ENCODE results near the gene IRF2BP2.
A peak's percentile ranks its signal among the peaks of the same experiment; 100 is the strongest.

Gene IRF2BP2

DNA sequence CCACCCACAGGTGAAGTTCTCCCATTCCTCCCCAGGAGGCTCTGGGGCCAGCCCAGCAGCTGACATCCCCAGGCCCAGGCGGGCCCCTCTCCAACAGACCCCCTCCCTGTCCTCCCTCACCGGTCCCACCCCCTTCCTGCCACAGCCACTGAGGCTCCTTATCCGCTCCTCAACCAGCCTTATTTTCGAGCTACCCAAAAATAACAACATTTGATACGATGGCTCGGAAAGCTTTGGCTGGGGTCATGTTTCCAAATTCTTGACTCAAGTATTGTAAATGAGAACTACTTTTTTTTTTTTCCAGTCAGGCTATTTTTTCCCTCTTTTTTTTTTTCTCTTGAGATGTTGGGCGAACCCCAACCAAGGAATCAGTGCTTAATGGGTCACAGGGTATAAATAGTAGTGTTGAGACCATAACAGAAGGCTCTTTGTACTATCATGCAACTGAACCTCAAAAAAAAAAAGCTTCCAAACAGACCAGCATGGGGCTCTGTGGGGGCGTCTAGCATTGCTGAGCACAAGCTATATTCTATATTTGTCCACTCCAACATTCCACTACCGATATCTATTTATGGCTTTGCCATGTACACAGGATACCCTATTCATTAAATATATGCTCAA lies 27.2 kb downstream of the IRF2BP2 start:
- DNase-seq, result no peak

DNA sequence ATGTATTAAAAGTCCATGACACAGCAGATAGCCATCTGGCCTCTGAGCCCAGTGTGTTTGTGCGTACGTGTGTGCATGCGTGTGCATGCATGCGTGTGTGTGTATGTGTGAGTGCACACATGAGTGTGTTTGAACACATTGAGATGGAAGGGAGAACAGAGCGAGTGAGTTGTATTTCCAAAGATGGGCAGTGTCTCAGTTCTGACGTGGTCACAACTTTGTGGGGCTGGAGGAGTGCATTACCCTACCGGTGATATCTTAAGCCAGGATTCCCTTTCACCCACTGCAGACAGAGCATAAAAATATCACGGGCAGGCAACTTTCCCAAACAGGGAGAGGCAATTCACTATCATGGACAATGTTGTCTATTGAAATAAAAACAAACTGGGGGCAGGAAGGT lies 27.8 kb downstream of the IRF2BP2 start:
- no peak for DNase-seq

DNA sequence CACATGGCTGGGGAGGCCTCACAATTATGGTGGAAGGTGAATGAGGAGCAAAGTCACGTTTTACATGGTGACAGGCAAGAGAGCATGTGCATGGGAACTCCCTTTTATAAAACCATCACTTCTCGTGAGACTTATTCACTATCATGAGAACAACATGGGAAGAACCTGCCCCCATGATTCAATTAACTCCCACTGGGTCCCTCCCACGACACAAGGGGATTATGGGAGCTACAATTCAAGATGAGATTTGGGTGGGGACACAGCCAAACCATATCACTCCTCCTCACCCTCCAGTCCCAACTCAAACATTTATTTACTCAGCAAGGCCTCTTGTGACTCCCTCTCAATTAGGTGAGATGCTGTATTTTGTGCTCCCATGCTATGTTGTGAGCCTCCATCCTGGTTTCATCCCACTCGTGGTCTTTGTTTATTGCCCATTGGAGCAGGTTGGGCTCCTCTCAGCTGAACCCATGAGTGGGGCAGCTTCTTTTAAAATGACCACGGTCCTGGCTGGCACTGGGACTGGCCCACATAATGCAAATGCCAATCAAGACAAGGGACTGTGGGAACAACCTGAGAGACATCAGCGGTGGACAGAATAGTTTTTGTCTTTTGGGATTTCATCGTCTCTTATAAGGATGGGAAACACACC lies 28.8 kb downstream of the IRF2BP2 start:
- no peak for DNase-seq

DNA sequence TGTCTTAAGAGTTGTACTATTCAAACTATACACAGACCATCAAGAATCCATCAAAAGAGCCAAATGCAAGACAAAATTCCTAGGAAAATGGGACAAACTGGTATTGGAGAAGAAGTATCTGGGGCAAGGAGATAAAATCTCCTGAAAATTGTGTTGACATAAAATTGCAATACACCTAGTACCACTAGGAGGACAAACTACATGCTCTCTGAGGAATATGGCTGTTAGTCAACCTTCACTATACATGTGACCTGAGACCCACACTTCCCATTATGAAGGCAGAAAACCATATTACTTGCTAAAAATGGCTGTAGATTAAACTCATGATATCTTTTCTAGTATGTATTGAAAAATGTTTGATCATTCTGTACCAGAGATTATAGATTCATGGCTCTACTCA lies 30.0 kb downstream of the IRF2BP2 start:
- DNase-seq, result peak; percentile 27

DNA sequence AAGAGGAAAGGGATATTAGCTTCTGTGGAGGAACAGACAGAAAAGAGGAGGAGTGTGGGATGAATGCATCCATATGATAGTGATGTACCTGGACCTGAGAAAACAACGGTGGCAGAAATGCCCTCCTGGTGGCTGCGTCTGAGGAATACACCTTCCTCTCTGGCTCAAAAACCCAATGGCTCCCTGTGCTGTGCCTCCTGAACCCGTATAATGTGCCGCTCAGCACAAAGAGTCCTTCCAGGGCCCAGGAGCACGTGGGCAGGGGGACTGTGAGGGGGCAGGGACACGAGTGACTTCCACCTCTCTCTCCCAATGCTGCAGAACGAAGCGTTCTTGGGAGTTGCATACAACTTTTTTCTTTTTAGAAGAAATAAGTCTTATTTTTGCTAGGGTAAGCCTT lies 31.2 kb downstream of the IRF2BP2 start:
- DNase-seq, result no peak

DNA sequence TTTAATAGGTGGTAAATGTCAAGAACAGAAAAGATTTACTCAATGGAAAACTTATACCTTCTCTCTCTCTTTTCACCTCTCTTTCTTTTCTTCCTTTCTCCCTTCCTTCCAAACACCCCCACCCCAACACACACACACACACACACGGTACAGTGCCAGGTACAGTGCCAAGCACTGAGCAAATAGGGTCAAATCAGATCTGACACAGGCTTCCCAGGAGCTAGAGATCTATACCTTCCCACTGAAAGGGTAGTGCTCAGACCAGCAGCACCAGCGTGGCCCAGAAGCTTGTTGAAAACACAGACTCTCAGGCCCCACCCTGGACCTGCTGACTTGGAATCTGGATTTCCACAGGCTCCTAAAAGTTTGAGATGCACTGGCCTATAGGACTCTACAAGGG lies 31.9 kb downstream of the IRF2BP2 start:
- DNase-seq, result no peak

DNA sequence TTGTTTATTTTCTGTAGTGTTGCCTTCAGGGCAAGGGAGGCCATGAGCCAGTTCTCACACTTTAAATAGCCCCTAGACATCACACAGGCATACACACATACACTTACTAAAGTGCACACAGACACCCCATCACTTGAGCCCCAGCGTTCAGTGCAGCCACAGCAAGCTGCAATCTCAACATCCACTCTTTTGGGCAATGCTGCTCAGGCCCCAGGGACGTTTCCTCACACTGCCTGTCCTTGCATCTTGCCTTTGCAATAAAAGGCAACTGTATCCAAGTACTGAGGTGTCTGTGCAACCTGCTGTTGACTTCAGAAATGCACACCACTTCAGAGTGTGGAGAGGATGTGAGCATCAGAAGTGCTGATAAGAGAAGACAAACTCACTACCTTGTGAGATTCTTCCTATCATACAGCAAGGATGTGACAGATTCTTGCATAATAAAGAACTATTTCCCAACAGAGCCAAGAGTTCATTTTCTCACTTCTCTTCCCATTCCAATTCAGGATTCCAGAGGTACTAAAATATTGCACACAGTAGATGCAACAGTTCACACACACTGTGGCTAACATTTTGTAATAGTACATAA lies 36.2 kb downstream of the IRF2BP2 start:
- peak; percentile 11 for DNase-seq

DNA sequence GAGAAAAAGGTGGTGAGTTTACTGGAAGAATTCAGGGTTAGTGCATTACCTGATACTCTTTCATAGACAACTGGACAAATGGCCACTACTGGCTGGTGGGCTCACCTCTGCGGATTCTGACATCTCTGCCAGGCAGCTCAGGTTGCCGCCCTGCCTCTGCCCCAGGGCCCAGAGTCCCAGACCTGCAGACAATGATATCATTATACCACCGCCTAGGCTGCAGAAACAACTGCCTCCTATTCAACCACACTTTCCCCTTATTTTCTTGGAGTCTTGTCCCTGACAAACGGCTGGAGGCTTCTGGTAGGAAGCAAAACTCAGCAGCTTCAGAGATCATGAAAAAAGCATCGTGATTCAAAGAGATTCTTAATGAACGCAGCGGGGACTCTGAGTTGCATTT lies 37.0 kb downstream of the IRF2BP2 start:
- no peak for DNase-seq

DNA sequence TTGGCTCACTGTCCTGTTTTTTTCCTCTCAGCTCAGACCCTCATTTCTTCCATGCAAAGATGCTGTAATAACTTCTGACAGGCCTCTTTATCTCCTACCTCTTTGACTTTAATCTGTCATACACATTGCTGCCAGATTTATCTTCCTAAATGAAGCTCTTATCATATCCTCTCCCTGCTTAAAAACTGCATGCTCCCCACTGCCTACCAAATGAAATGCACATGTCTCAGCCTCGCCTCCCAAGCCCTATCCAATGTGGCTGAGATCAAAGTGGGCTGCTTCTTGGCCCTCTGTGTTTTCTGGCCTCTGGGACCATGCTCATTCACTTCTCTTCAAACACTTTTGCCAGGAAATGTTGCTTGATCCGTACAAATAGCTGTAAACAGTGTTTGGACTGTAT lies 38.3 kb downstream of the IRF2BP2 start:
- no peak for DNase-seq

DNA sequence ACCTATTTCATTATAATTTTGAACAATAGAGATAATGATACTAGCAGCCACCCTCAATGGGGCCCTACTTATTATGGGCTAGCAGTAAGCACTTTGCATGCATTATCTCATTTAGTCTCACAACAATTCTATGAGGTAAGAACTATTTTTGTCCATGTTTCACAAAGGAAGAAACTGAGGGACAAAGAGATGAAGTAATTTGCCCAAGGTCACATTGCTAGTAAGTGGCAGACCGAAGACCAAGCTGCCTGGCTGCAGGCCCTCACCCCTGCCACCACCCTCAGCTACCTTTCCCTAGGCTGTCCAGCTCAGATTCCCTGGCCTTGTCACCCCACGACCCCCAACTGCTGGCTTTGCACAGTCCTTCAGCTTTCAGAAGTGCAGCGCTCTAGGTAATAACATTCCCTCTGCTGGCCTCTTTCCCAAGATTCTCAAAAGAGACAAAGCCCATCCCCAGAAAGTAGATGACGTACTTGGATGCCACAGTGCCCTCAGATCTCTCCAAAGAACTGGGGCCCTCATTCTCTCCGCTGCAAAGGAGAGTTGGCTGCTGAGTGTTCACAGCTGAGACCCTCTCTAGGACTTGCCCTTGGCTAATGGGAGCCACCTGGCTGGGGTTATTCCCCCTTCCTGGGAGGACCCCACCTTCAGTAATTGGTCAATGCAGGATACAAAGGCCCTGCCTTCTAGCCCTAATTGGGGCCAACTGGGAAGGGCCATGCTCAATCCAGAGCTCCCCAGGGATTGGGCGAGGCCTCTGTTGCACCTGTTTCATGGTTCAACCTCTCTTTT lies 39.5 kb downstream of the IRF2BP2 start:
- no peak for DNase-seq

DNA sequence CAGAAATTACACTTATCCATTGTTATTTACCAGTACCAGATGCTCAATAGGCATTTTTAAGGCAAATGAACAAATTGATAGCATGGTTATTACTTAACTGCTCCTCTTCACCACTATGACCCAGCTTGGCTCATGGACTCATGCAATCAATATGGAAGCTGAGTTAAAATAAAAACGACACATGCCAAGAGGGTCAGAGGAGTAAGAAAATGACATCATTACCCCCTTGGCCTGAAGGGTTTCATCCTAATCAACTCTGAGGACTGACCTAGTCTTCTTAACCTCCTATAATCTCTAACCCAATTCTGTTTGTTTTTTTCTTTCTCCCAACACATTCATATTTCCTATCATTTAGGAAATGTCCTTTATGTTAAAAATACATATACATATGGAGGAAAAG lies 41.6 kb downstream of the IRF2BP2 start:
- no peak for DNase-seq

DNA sequence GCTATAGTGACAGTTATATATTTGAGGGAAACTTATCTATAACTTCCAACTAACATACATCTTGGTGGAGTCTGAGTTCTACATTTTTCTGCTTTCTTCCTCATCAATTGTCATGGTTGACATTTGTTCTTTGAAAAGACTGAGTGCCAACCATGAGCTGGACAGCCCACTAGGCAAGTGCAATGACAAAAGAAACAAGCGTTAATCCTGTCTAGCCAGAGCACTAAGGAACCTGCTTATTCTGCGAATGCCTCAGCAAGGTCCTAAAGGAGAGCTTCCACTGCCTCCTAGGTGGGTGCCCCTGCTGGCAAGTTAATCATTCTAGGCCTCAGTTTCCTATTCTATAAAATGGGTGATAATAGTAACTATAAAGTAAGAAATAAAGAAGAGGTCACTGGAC lies 44.8 kb downstream of the IRF2BP2 start:
- no peak for DNase-seq

DNA sequence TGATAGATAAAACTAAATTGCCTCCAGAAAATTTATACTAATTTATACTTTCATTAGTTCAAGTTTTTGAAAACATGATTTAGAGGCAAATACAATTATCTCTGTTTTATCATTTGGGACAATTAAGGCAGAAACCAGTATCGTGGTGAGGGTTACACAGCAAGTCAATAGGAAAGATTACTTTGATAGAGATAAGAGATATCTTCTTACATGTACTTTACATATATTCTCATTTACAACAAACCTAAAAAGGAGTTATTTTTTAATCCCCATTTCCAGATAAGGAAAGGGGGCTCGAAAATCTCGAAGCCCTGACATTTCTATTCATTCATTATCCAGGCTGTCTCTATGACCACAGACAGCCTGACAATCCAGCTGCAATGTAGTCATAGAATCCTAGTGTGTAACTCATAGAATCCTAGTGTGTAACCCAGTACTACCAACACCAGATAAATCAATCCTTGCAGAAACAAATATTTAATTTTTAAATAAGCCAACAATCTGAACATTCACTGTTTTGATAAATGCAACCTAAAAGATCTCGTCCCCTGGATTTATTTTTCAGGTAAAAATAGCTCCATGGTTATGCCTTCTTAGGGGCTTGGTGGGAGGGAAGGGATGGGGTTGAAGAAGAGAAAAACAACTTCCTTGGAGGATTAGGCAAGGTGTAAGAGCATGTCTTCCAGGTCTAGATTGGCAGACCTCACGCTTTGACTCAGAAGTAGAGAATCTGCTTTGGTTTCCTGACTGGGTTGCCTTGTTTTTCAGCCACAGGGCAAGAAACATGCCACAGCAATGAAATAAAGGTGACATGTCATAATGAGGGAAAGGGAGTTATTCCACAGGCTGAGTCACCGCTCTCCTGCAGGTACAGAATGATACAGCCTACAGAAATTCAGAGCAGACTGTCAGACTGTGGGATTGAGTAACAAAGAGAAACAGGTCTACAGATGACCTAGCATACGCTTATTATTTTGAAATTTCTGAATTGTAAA lies 45.6 kb downstream of the IRF2BP2 start:
- DNase-seq, result peak; percentile 49

DNA sequence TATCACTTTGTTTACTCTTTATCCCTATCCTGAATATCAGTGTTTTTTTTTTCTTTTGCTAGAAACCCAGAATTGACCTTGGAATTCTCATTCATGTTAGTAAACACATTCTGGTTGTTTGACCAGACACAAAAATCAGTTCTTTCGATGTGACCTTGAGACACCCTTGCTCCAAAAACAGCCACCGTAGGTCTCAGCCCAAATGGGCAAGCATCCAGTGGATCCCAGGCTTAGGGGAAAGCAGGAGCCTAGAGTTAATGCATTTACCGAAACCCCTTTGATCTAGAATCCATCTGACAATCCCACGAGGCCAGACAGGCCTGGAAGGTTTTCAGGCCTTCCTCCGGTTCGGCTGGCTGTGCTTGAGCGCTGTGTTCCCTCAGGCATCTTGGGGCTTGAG lies 47.6 kb downstream of the IRF2BP2 start:
- DNase-seq, result no peak

DNA sequence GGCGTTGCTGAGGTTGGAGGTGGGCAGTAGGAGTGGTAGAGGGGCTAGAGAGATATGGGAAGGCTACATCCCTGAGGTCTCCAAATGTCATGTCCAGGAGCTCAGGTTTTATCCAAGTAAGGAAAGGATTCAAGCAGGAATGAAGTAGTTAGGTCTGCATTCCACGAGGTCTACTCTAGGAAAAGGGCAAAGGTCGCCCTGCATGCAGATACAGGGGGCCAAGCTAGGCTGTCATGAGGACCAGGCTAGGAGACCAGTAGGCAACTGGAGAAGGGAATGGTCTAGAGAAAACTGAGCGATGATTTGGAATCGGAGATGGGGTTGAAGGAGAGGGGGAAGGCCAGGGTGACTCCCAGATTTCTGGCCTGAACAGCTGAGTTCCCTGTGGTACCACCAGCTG lies 48.7 kb downstream of the IRF2BP2 start:
- no peak for DNase-seq

DNA sequence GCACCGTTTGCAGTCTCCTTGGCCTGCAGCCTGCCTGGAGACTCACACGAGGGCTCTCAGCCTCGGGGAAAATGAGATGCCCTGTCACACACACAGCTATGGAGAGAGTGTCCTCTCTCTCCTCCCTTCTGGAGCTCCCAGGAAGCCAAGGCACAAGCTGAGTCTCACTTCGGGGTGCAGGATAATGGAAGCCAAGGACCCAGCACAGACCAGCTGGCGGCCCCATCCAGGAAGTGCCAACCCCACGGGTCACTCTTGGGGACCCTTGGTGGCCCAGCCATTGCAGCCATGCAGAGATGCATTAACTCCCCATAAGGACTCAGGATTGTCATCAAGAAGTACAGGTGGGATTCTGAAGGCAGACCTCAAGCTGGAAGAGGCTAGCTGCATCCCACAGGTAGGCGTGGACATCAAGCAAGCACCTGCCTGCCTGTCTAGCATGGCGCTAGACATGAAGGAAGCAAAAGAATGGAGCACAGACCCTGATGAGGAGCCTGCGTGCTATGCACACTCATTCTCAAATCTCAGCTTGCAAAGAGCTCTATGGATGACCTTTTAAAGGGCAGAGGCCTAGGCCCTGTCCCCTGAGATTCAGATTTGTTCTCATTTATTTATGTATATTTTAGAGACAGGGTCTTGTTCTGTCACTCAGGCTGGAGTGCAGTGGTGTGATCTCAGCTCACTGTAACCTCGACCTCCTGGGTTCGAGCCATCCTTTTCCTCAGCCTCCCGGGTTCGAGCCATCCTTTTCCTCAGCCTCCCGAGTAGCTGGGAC lies 49.9 kb downstream of the IRF2BP2 start:
- no peak for DNase-seq

DNA sequence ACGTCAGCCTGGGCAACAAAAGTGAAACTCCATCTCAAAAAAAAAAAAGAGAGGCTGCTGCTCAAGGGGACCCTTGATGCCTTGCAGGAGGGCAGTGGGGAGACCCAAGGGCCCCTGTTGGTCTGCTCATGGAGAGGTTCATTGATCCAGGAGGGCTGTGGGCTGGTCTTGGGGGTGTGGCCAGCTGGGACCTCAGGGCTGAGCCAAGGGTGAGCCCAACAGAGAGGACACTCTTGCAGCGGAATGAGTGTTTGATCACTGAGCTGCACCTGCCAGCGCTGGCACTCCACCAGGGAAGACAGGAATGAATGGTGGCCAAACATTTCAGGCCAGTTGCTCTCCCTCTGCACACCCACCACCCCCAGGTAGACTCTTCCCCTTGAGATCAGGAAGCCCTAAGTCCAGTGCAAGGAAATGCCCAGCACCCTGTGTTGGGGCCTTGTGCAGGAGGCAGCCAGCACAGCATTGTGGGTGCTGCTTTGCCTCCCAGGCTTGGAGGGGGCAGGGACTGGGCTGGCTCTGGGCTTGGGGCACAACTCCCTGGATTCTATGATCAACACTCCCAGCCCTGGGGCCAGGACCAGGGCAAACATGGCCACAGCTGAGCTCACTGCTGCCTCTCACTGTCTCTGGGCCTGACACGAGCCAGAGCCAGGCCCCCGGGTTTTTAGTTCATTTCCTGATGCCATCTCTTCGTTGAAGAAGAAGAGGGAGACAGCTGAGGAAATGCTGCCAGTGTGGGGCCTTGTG lies 50.7 kb downstream of the IRF2BP2 start:
- DNase-seq, result no peak

DNA sequence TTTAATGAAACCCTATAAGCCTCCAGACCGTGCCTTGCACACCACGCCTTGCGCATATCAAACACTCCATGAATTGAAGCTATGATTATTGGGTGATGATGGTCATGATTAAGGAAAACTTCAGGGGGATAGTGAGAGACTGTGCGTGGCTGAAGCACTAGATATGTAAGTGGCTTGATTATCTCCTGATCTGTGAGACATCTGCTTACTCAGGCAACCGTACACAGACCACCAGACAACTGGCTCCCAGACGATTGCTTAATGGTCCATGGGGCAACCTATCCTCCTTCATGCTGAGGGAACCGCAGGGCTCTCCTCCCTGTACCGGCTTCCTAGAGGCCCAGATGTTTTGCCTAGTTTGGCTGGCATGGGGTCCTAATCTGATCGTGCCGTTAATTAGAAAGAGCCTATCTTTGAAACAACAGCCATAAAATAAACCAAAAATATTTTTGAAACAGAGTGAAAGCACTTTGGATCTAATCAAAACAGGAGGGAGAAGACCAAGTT lies 51.6 kb downstream of the IRF2BP2 start:
- DNase-seq, result no peak

DNA sequence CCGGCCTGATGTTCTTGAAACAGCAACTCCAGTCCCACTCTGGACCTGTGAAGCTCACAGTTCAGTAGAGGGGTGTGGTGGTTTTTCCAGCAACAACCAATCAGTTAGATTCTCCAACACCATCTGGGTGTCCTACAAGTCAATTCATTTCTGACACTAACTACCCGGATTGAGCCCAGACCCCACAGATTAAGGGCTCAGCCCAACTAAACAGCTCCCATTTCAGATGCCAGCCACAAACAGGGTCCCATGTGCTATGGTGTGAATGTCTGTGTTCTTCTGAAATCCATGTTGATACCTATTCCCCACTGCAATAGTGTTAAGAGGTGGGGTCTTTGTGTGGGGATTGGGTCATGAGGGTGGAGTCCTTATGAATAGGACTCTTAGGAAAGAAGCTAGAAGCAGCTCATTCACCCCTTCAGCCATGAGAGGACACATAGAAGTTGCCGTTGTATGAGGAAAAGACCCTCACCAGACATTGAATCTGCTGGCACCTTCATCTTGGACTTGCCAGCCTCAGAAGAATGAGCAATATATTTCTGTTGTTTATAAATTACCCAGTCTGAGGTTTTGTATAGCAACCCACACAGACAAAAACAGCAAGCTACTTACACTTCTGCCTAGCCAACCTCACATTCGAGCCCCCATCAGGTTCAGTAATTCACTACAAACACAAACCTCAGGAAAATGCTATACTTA lies 53.6 kb downstream of the IRF2BP2 start:
- DNase-seq, result no peak

DNA sequence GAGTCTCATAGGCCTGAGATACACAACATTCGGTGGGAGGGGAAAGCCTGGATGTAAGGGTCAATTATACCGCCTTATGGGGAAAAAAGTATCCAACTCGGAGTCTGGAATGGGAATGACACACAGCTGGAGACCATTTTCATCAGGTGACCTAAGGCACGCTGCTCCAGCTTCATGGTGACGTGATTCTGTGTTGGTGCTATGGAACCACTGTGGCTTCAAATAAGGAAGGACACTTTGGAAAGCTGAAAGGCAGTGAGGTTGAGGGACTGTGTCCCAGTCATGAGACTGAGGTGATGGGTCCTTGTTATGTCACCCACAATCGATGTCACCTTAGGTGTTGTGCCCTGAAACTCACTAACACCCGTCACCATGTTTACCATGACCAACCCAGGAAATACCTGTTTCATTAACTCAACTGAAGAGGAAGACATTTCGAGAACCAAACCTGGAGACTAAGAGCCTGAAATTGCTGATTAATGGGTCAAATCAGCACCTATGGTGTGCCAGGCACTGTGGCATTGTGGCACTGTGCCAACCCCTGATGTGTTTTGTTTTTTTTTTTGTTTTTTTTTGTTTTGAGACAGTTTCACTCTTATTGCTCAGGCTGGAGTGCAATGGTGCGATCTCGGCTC lies 54.5 kb downstream of the IRF2BP2 start:
- DNase-seq, result no peak
